DOHH2 (cell line): Measurements from ENCODE around the gene PRND.

Experiments
- H3F3A ChIP-seq: fragments of 200-600 bp; sonication (generic), shearing (Covaris generic); 2 replicates; pipeline ENCODE4 v1.6.0; 2016; ENCODE audit warnings: antibody characterized with exemption, mild to moderate bottlenecking; ENCODE audit not compliant: control insufficient read depth, insufficient read depth
- H3K27ac ChIP-seq: fragments of 200-600 bp; sonication (generic); 2 replicates; pipeline ENCODE4 v1.5.1; 2014; ENCODE audit warnings: low read depth, mild to moderate bottlenecking, low read length, moderate library complexity
- H3K27me3 ChIP-seq: fragments of 200-600 bp; sonication (generic); 2 replicates; pipeline ENCODE4 v1.6.1; 2014; ENCODE audit warnings: mild to moderate bottlenecking, low read length, mixed read lengths; ENCODE audit not compliant: control insufficient read depth
- H3K36me3 ChIP-seq: fragments of 200-600 bp; sonication (generic); 2 replicates; pipeline ENCODE4 v1.6.1; 2014; ENCODE audit warnings: mild to moderate bottlenecking, low read length, moderate library complexity, mixed read lengths; ENCODE audit not compliant: control insufficient read depth
- H3K4me1 ChIP-seq: fragments of 200-600 bp; sonication (generic); 2 replicates; pipeline ENCODE4 v1.6.1; 2014; ENCODE audit warnings: mild to moderate bottlenecking, low read length, mixed read lengths; ENCODE audit not compliant: control insufficient read depth
- H3K4me2 ChIP-seq: fragments of 200-600 bp; sonication (generic); 2 replicates; pipeline ENCODE4 v1.6.0; 2014; ENCODE audit warnings: mild to moderate bottlenecking, low read length, moderate library complexity
- H3K4me3 ChIP-seq: fragments of 200-600 bp; sonication (generic); 2 replicates; pipeline ENCODE4 v1.5.1; 2014; ENCODE audit warnings: mild to moderate bottlenecking, low read length, mixed read lengths
- H3K79me2 ChIP-seq: fragments of 200-600 bp; sonication (generic); 2 replicates; pipeline ENCODE4 v1.6.1; 2014; ENCODE audit warnings: mild to moderate bottlenecking, low read length, mixed read lengths; ENCODE audit not compliant: control insufficient read depth
- H3K9me2 ChIP-seq: fragments of 200-600 bp; sonication (generic); replicated peaks from 2 replicates; pipeline ENCODE4 v1.6.1; 2014; ENCODE audit warnings: mild to moderate bottlenecking, low read length, mixed read lengths; ENCODE audit not compliant: control insufficient read depth
- H3K9me3 ChIP-seq: fragments of 200-600 bp; sonication (generic); 2 replicates; pipeline ENCODE4 v1.6.1; 2014; ENCODE audit warnings: antibody characterized with exemption, low read length, mixed read lengths; ENCODE audit not compliant: control insufficient read depth, insufficient read depth
- H4K20me1 ChIP-seq: fragments of 200-600 bp; sonication (generic); 2 replicates; pipeline ENCODE4 v1.6.0; 2014; ENCODE audit warnings: low read depth, mild to moderate bottlenecking, antibody characterized with exemption, low read length, moderate library complexity; ENCODE audit not compliant: control insufficient read depth, insufficient read depth
- CTCF ChIP-seq: fragments of 200-600 bp; sonication (generic); IDR thresholded peaks from one replicate; pipeline ENCODE4 v1.5.1; 2014; ENCODE audit warnings: antibody characterized with exemption, mild to moderate bottlenecking, low read depth, low read length; ENCODE audit not compliant: poor library complexity, severe bottlenecking
- EZH2phosphoT487 ChIP-seq: fragments of 200-600 bp; sonication (generic); IDR thresholded peaks from 2 replicates; pipeline ENCODE4 v1.6.1; 2017; ENCODE audit warnings: borderline replicate concordance, mild to moderate bottlenecking, antibody characterized with exemption, low read length, moderate library complexity, mixed read lengths

Gene PRND

DNA sequence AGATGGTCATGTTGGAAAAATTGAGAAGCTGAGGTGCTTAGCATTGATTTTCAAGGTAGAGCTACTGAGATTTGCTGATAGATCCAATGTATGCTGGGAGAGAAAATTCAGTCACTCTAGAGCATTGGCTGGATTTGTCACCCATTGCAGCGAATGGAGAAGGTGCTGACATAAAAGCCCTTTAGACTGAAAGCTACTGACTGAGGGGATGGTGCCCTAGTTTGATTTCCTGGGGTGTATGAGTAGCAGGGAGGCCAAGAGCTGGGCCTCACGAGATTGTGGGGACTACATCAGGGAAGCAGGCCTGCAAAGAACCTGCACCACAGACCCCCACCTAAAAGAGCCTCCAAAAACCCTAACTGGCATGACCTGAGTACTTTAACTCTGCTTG lies 23.9 kb upstream of the PRND start:
- Histone ChIP-seq H3K27ac (no peak overlapping the region), H3K36me3 (peaks cover 62% of the 10 kb centered on the region), H3K79me2 (peaks cover 52% of the 10 kb centered on the region), H4K20me1 (0 out of 2 replicates have a peak, but pooled peaks cover 6% of the 10 kb centered on the region), H3K9me3 (no peaks in the 10 kb centered on the region), H3F3A (peaks cover 3% of the 10 kb centered on the region; the same call in 1 of the 2 replicates), H3K4me3 (no peak overlapping the region), H3K4me1 (peaks cover 10% of the 10 kb centered on the region), H3K27me3 (no peaks in the 10 kb centered on the region), H3K4me2 (no peak overlapping the region), H3K9me2 (no peaks in the 10 kb centered on the region)
- TF ChIP-seq CTCF (no peak), EZH2phosphoT487 (no peak)

DNA sequence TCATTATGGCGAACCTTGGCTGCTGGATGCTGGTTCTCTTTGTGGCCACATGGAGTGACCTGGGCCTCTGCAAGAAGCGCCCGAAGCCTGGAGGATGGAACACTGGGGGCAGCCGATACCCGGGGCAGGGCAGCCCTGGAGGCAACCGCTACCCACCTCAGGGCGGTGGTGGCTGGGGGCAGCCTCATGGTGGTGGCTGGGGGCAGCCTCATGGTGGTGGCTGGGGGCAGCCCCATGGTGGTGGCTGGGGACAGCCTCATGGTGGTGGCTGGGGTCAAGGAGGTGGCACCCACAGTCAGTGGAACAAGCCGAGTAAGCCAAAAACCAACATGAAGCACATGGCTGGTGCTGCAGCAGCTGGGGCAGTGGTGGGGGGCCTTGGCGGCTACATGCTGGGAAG lies 22.5 kb upstream of the PRND start:
- H3K9me3 ChIP-seq = no peaks in the 10 kb centered on the region
- TF ChIP-seq CTCF = no peak
- H4K20me1 ChIP-seq = 0 out of 2 replicates have a peak, but pooled peaks cover 6% of the 10 kb centered on the region
- H3K79me2 ChIP-seq = peaks cover 39% of the 10 kb centered on the region
- peaks cover 49% of the 10 kb centered on the region for H3K36me3 ChIP-seq
- peaks cover 10% of the 10 kb centered on the region for H3K4me1 ChIP-seq
- H3K4me2 ChIP-seq = no peak overlapping the region
- H3K27me3 ChIP-seq = no peaks in the 10 kb centered on the region
- H3K27ac ChIP-seq = no peak overlapping the region
- H3K4me3 ChIP-seq = no peak overlapping the region
- peaks cover 3% of the 10 kb centered on the region; the same call in 1 of the 2 replicates for H3F3A ChIP-seq
- H3K9me2 ChIP-seq = no peaks in the 10 kb centered on the region

DNA sequence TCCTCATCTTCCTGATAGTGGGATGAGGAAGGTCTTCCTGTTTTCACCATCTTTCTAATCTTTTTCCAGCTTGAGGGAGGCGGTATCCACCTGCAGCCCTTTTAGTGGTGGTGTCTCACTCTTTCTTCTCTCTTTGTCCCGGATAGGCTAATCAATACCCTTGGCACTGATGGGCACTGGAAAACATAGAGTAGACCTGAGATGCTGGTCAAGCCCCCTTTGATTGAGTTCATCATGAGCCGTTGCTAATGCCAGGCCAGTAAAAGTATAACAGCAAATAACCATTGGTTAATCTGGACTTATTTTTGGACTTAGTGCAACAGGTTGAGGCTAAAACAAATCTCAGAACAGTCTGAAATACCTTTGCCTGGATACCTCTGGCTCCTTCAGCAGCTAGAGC lies 21.8 kb upstream of the PRND start:
- H3F3A ChIP-seq = peaks cover 3% of the 10 kb centered on the region; the same call in 1 of the 2 replicates
- H3K4me1 ChIP-seq = peaks cover 10% of the 10 kb centered on the region
- H3K4me2 ChIP-seq = no peak overlapping the region
- no peak overlapping the region for H3K27ac ChIP-seq
- peaks cover 34% of the 10 kb centered on the region for H3K79me2 ChIP-seq
- H3K9me3 ChIP-seq = no peaks in the 10 kb centered on the region
- no peak for TF ChIP-seq EZH2phosphoT487
- TF ChIP-seq CTCF = no peak
- H3K4me3 ChIP-seq = no peak overlapping the region
- H3K9me2 ChIP-seq = no peaks in the 10 kb centered on the region
- peaks cover 49% of the 10 kb centered on the region for H3K36me3 ChIP-seq
- 0 out of 2 replicates have a peak, but pooled peaks cover 6% of the 10 kb centered on the region for H4K20me1 ChIP-seq
- H3K27me3 ChIP-seq = no peaks in the 10 kb centered on the region
